GM12892 (cell line): Measurements from ENCODE around the gene SYT3.

Experiments used
- POLR2A ChIP-seq: IDR thresholded peaks from 2 replicates; pipeline ENCODE4 v1.6.1; 2011; ENCODE audit warnings: low read depth, low read length, control low read depth
- POLR2AphosphoS5 ChIP-seq: IDR thresholded peaks from 2 replicates; pipeline ENCODE4 v1.6.1; 2011; ENCODE audit warnings: low read depth, low read length, control low read depth
- TAF1 ChIP-seq: IDR thresholded peaks from 2 replicates; pipeline ENCODE4 v1.6.1; 2011; ENCODE audit warnings: low read depth, mild to moderate bottlenecking, control low read depth, low read length, borderline replicate concordance

DNA sequence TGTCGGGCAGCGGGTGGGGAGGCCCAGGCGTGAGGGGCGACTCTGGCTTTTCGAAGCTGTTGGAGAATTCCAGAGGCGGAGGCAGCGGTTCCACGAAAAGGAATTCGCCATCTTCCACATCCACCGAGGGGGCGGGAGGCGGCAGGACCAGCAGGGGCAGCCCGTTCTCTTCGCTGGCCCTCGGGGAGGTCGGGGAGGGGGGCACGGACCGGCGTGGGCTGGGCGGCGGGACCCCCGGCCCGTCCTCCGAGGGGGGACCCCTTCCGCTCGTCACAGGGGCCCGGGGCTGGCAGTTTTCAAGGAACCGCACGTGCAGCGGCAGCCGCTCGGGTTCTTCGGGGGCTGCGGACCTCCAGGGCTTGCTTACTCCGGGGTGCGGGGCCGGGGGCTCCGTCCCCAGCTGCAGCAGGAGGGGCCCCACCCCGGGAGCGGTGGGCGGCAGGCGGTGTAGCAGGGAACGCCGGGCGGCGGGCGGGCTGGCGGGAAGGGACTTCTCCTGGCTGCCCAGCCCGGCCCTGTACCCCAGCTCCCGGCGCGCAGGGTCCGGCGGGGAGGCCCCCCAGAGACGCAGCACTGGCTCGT is 27.6 kb upstream of the SYT3 start:
- TF ChIP-seq POLR2A: no peak
- no peak for TF ChIP-seq TAF1
- no peak for TF ChIP-seq POLR2AphosphoS5
